ENCODE results near the gene FHAD1.

DNA sequence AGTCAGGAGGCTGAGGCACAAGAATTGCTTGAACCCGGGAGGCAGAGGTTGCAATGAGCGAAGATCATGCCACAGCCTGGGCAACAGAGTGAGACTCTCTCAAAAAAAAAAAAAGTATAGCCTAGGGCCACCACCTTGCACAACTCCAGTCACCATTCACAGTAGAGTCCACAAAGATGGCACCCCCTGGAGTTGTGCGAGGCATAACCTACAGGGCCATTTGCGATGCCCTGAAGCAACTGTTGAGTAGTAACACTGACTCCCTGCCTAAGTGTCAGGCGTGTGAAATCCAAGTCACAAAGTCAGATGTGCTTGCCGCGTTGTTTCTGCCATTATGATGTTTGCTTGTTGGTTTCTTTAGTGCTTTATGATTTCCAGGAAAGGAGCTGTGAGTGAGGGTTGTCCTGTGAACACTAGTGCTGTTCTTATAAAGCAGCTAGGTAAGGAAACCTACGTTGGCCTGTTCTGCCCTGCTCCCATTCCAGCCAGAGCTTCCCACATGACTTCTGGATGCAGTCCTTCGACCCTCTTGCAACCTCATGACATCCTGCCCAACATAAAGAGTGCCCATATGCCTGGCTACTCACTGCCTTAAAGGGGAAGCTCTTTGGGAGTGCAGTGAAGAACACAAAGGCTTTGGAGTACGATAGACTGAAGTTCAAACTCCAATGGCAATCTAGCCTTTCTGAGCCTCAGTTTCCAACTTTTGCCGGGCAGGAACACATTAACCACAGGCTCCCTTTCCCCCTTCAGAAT is 29.8 kb downstream of the FHAD1 start:
- TF ChIP-seq, protein P1, sequence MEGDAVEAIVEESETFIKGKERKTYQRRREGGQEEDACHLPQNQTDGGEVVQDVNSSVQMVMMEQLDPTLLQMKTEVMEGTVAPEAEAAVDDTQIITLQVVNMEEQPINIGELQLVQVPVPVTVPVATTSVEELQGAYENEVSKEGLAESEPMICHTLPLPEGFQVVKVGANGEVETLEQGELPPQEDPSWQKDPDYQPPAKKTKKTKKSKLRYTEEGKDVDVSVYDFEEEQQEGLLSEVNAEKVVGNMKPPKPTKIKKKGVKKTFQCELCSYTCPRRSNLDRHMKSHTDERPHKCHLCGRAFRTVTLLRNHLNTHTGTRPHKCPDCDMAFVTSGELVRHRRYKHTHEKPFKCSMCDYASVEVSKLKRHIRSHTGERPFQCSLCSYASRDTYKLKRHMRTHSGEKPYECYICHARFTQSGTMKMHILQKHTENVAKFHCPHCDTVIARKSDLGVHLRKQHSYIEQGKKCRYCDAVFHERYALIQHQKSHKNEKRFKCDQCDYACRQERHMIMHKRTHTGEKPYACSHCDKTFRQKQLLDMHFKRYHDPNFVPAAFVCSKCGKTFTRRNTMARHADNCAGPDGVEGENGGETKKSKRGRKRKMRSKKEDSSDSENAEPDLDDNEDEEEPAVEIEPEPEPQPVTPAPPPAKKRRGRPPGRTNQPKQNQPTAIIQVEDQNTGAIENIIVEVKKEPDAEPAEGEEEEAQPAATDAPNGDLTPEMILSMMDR (IDR thresholded peaks at IDR 0.05; ENCODE audit: extremely low read depth in 1 of 2, insufficient read depth in 1 of 2, low read depth in 1 of 2, low read length in 2 of 2), result no peak
- no peak for TF ChIP-seq EZH2 (IDR thresholded peaks at IDR 0.05; ENCODE audit: borderline replicate concordance, low read depth, low read length, severe bottlenecking)
- no peak for TF ChIP-seq POLR2AphosphoS5 (IDR thresholded peaks at IDR 0.05; ENCODE audit: insufficient read depth, low read depth, low read length)
- TF ChIP-seq, protein P2, sequence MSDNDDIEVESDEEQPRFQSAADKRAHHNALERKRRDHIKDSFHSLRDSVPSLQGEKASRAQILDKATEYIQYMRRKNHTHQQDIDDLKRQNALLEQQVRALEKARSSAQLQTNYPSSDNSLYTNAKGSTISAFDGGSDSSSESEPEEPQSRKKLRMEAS (IDR thresholded peaks at IDR 0.05; ENCODE audit: insufficient read depth, insufficient read length), result no peak
- TF ChIP-seq POLR2A (IDR thresholded peaks at IDR 0.05; ENCODE audit: low read depth, low read length), result no peak
- no peak for TF ChIP-seq FOS (IDR thresholded peaks at IDR 0.05; ENCODE audit: borderline replicate concordance, insufficient read depth, low read length)
- no peak for TF ChIP-seq JUN (IDR thresholded peaks at IDR 0.05; ENCODE audit: borderline replicate concordance, insufficient read depth, insufficient read length, low read depth)
- TF ChIP-seq GATA2 (IDR thresholded peaks at IDR 0.05; ENCODE audit: insufficient read depth, insufficient read length, low read depth, low read length), result no peak
- no peak for TF ChIP-seq MYC (IDR thresholded peaks at IDR 0.05; ENCODE audit: low read depth, low read length)

All from endothelial cell of umbilical vein (primary cell).